Tibial artery (tissue), 4 donors: ENCODE measurements around the gene PDZK1.
"Not testable (repeated sequence)": the region's sequence is repeated elsewhere in the genome, so short reads cannot be mapped to it uniquely, and the experiment has no call there.

Experiments
- DNase-seq, 2 donors: peaks; one replicate each; pipeline ENCODE4 v3.0.0-alpha.2; 2019
- H3K27ac ChIP-seq, 2 donors: fragments of 200-600 bp; sonication (generic) in 1 of 2; 1 replicate in 1 of 2; 2 replicates in 1 of 2; pipeline ENCODE4 v1.5.1; 2018 to 2019; ENCODE audit warnings: mild to moderate bottlenecking in 1 of 2
- H3K27me3 ChIP-seq, 2 donors: fragments of 200-600 bp; sonication (generic) in 1 of 2; one replicate each; pipeline versions ENCODE4 v1.5.1 to v1.6.0; 2016 to 2019
- H3K36me3 ChIP-seq, 3 donors: fragments of 200-600 bp; sonication (generic) in 2 of 3; one replicate each; pipeline ENCODE4 v1.5.1; 2016 to 2019; ENCODE audit warnings: mild to moderate bottlenecking in 2 of 3
- H3K4me1 ChIP-seq, 4 donors: fragments of 200-600 bp; sonication (generic) in 2 of 4; 1 replicate in 3 of 4; 2 replicates in 1 of 4; pipeline ENCODE4 v1.5.1; 2016 to 2019
- H3K4me3 ChIP-seq, 2 donors: fragments of 200-600 bp; sonication (generic) in 1 of 2; 1 replicate in 1 of 2; 2 replicates in 1 of 2; pipeline ENCODE4 v1.5.1; 2018 to 2019; ENCODE audit warnings: mild to moderate bottlenecking in 2 of 2
- H3K9me3 ChIP-seq, 3 donors: fragments of 200-600 bp; sonication (generic) in 1 of 3; one replicate each; pipeline ENCODE4 v1.5.1; 2016 to 2019
- CTCF ChIP-seq, 2 experiments: fragments of 200-600 bp in 1 of 2; fragments of 450-650 bp in 1 of 2; IDR thresholded peaks; one replicate each; pipeline ENCODE4 v1.5.1; 2017 to 2019; ENCODE audit warnings: antibody characterized with exemption in 2 of 2, mild to moderate bottlenecking in 1 of 2, moderate library complexity in 1 of 2
- intact Hi-C: fragments of 100-400 bp; cut with DNase I; formaldehyde crosslinking; loops from one replicate; pipeline ENCODE4 v1.15.0; 2023; ENCODE audit warnings: low total_unique reads

PDZK1 gene

GRCh38 chr1:145720878-145721671 is 13.9 kb upstream of the PDZK1 start:
- no peak overlapping the region for H3K27ac ChIP-seq
- intact Hi-C loops = no loop called here
- H3K27me3 ChIP-seq = no peaks in the 10 kb centered on the region
- H3K9me3 ChIP-seq = no peaks in the 10 kb centered on the region
- H3K4me1 ChIP-seq = peaks cover 0 to 16% (median 10%) of the 10 kb centered on the region in 4 donors
- no peaks in the 10 kb centered on the region for H3K36me3 ChIP-seq
- peak overlapping the region; percentile 32 to 49 for H3K4me3 ChIP-seq
- DNase-seq = peak; percentile 45 to 79
- peak; percentile 84 to 90 for TF ChIP-seq CTCF (IDR thresholded peaks at IDR 0.05)

GRCh38 chr1:145720556-145720877 is 13.3 kb upstream of the PDZK1 start:
- intact Hi-C loops = no loop called here
- H3K4me3 ChIP-seq = peak overlapping the region in 1 of 2 donors; percentile 49
- no peaks in the 10 kb centered on the region for H3K36me3 ChIP-seq
- DNase-seq = no peak
- peaks cover 0 to 16% (median 10%) of the 10 kb centered on the region in 4 donors for H3K4me1 ChIP-seq
- H3K9me3 ChIP-seq = no peaks in the 10 kb centered on the region
- no peak for TF ChIP-seq CTCF (IDR thresholded peaks at IDR 0.05)
- no peak overlapping the region for H3K27ac ChIP-seq
- H3K27me3 ChIP-seq = no peaks in the 10 kb centered on the region

- intact Hi-C loops = no loop called here
- no peak for DNase-seq
- no peak within 1 kb of the TSS for H3K27ac ChIP-seq
- H3K9me3 ChIP-seq = no peaks in the 10 kb centered on the region
- H3K27me3 ChIP-seq = no peaks in the 10 kb centered on the region
- no peak within 1 kb of the TSS for H3K4me3 ChIP-seq
- peaks cover 0 to 16% (median 10%) of the 10 kb centered on the region in 4 donors for H3K4me1 ChIP-seq
- no peak for TF ChIP-seq CTCF (IDR thresholded peaks at IDR 0.05)
- H3K36me3 ChIP-seq = no peaks in the 10 kb centered on the region
These were observed 12.3 kb upstream of the PDZK1 start, which contains the start of gene CD160 for GRCh38 chr1:145719230-145720079. TSS of gene CD160 (plus strand) at chr1:145719499. CDS start at chr1:145728328, 8,829 bp downstream.

- intact Hi-C loops, H3K9me3 ChIP-seq, H3K27me3 ChIP-seq, H3K36me3 ChIP-seq, H3K27ac ChIP-seq, DNase-seq, H3K4me3 ChIP-seq: not testable (repeated sequence)
- H3K4me1 ChIP-seq = peaks cover 0 to 16% (median 10%) of the 10 kb centered on the region in 4 donors
These were observed 11.3 kb upstream of the PDZK1 start for GRCh38 chr1:145718465-145718864.

- H3K27ac ChIP-seq = no peak overlapping the region
- no peak for TF ChIP-seq CTCF (IDR thresholded peaks at IDR 0.05)
- no peaks in the 10 kb centered on the region for H3K9me3 ChIP-seq
- H3K4me3 ChIP-seq = no peak overlapping the region
- no peaks in the 10 kb centered on the region for H3K27me3 ChIP-seq
- DNase-seq = no peak
- H3K36me3 ChIP-seq = no peaks in the 10 kb centered on the region
- H3K4me1 ChIP-seq = peaks cover 0 to 16% (median 10%) of the 10 kb centered on the region in 4 donors
- intact Hi-C loops = no loop called here
These were observed 10.7 kb upstream of the PDZK1 start for GRCh38 chr1:145717833-145718232.
